GM10266 (cell line): ENCODE results near the gene RPL35.

ENCODE experiments used
- DNase-seq: peaks from one replicate; pipeline ENCODE4 v3.0.0; 2012; ENCODE audit errors: extremely low spot score
- CTCF ChIP-seq: IDR thresholded peaks from 2 replicates; pipeline ENCODE4 v1.5.1; 2012; ENCODE audit warnings: mild to moderate bottlenecking, low read depth; ENCODE audit not compliant: control insufficient read depth, insufficient read depth; ENCODE audit errors: missing control alignments

The RPL35 gene

DNA sequence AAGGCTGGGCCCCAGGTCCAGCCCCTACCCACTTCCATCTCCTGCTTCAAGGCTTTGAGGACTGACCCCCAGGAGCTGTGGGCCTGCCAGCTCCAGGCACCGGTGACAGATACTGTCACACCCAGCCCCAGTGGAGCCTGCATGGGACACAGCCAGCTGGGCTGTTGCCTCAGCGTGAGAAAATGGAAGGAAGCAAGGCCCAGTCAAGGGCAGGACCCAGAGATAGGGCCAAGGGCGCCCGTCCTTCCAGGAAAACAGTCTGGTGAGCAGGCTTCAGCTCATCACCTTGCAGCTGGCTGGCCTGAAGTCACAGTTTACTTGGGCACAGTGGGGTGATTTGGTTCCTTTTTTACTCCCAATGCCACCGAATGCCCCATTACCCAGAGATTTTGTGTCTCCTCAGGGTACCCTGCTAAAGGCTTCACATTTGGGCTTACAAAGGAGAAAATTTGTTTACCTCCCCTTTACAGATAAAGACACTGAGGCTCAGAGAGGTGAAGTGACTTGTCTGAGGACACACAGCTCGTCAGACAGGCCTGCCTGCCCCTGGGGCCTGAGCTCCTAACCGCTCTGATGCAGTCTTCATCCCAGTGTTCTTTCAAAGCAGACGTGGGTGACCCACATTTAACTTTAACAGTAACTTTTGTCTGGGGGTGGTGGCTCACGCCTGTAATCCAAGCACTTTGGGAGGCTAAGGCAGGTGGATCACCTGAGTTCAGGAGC lies 30.0 kb downstream of the RPL35 start:
- TF ChIP-seq CTCF: no peak

DNA sequence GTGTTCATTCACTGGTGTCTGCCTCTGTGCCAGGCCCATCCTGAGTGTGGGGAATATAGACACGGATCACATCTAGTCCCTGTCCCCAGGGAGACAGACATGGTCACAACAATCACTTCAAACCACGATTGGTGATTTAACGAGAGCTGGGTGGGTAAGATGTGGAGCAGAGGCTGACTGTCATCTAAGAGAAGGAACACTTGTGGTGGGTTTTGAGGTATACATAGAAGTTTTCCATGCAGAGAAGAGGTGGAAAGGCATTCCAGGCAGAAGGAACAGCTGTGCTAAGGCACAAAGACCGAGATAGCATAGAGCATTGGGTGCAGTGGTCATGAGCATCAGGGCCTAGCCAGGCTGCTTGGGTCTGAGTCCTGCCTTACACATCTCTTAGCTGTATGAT lies 31.2 kb downstream of the RPL35 start:
- TF ChIP-seq CTCF: no peak
- DNase-seq: no peak

More for the DNA sequence above, 30.0 kb downstream of the RPL35 start:
- DNase-seq: no peak

DNA sequence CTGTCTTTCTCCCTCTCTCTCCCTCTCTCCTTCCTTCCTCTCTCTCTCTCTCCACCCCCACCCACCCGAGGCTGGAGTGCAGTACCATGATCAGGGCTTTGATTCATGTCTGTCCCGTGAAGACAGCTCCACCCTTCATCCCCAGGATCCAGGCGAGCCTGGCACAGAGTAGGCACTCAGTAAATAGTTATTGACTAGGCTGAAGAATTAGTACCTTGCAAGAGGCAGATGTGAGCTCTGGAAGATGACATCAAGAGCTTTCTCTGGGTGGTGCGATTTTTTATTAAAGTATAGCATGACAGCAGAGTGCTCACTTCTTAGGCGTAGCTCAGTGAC lies 32.5 kb downstream of the RPL35 start:
- DNase-seq: no peak
- TF ChIP-seq CTCF: no peak

- no peak for DNase-seq
Measured at GRCh38 chr9:124828489-124829333, 33.0 kb downstream of the RPL35 start.

DNA sequence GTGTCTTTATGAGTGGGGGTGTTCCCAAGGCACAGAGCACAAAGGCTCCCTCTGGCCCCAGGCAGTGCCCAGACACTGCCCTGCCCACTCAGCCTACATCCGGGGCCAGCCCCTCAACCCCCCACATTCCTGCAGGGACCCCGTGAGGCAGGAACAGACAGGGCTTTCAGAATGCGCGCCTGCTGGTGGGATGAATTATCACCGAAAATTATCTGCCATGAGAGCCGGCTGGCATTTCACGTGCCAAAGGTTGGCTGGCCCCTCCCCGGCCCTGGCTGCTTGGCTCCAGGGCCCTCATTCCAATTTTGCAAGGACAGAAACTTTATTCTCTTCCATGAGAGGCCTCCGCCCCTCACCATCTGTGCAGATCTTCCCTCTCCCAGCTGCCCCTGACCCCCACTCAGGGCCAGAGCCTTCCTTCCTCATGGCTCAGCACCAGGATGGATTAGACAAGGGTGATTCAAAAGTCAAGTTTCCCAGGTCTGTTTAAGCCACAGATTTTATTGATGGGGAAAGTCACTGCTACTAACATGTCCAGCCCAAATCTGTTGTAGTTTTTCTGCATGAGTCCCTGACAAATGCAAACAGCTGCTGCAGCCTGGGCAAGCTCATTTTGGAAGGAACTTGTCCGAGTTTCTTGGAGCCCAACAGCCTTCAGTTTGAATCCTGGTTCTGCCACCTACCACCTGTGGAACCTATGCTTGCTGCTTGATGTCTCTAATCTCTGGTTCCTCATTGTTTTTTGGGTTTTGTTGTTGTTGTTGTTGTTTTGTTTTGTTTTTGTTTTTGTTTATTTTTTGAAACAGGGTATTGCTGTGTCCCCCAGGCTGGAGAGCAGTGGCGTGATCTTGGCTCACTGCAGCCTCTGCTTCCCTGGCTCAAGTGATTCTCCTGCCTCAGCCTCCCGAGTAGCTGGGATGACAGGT lies 40.8 kb downstream of the RPL35 start:
- no peak for DNase-seq
- no peak for TF ChIP-seq CTCF

More at GRCh38 chr9:124828489-124829333, 33.0 kb downstream of the RPL35 start:
- TF ChIP-seq CTCF: no peak

DNA sequence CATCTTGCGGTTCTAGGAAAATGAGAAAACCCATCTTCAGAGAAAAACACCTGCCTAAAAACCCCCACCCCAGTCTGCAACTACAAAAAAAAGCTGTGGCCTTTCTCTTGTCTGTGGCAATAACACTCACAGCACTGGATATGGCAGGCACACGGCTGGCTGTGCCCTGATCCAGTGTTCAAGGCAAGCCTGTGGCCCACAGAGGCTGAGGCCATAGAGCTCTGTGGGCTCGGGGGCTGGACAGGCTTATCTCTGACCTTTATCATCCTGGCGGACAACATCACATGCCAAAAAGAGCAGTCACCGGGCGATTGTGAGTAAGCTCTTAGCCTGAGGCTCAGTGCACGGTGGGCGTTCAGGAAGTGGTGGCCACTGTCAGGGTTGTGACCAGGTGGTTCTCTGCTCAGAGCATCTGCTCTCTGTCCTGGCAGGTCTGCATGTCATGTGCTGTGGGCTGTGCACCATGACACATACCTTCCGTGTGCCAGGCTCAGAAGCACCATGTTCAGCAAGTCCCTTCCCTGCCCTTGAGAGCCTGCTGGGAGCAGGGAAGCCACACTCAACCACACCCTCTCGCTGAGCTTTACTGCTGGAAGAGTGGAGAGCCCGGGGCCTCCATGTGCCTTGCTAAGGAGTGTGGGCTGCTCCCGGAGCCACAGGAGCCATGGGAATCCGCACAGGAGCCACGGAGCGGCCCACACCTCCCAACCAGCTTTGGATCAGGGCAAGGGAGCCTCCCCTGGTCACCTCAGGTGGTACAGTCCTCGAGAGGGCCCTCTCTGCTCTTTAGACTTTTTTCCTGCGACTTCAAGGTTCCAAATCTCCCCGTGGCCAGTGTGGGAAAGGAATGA lies 43.1 kb downstream of the RPL35 start:
- TF ChIP-seq CTCF: no peak
- DNase-seq: peak; percentile 58
